Liver (tissue), 9 donors: ENCODE data around the gene CFAP61. TPM values are rescaled to one million over a fixed set of nuclear protein-coding genes. Genes with fewer than 3 reads are reported as not detected.

Source experiments
- DNase-seq: peaks from one replicate; pipeline ENCODE4 v3.0.0-alpha.2; 2017; ENCODE audit warnings: low spot score
- H3K27ac ChIP-seq, 2 donors: one replicate each; pipeline ENCODE4 v1.7.0; 2013; ENCODE audit warnings: inconsistent platforms in 2 of 2, low read length in 2 of 2, control low read depth in 1 of 2, low read depth in 1 of 2, mild to moderate bottlenecking in 1 of 2
- H3K27me3 ChIP-seq, 4 donors: one replicate each; pipeline versions ENCODE4 v1.6.1 to v1.7.0; 2013; ENCODE audit warnings: low read length in 3 of 4, inconsistent platforms in 1 of 4, mild to moderate bottlenecking in 1 of 4, moderate library complexity in 1 of 4; ENCODE audit not compliant: control insufficient read depth in 4 of 4, insufficient read depth in 4 of 4
- H3K36me3 ChIP-seq, 4 donors: one replicate each; pipeline versions ENCODE4 v1.6.1 to v1.7.0; 2013; ENCODE audit warnings: low read length in 3 of 4, mild to moderate bottlenecking in 3 of 4, low read depth in 1 of 4, moderate library complexity in 1 of 4; ENCODE audit not compliant: control insufficient read depth in 4 of 4, insufficient read depth in 3 of 4
- H3K4me1 ChIP-seq, 4 donors: one replicate each; pipeline versions ENCODE4 v1.6.1 to v1.7.0; 2013; ENCODE audit warnings: low read length in 3 of 4, mild to moderate bottlenecking in 3 of 4, moderate library complexity in 1 of 4; ENCODE audit not compliant: control insufficient read depth in 4 of 4, insufficient read depth in 4 of 4
- H3K4me3 ChIP-seq, 3 donors: one replicate each; pipeline versions ENCODE4 v1.6.1 to v1.7.0; 2013; ENCODE audit warnings: low read length in 3 of 3, control low read depth in 1 of 3, low read depth in 1 of 3, mild to moderate bottlenecking in 1 of 3
- H3K9ac ChIP-seq, 2 donors: one replicate each; pipeline ENCODE4 v1.7.0; 2013; ENCODE audit warnings: low read length in 2 of 2, mild to moderate bottlenecking in 2 of 2, moderate library complexity in 2 of 2, control low read depth in 1 of 2, low read depth in 1 of 2
- H3K9me3 ChIP-seq, 4 donors: one replicate each; pipeline versions ENCODE4 v1.6.1 to v1.7.0; 2013; ENCODE audit warnings: low read length in 3 of 4; ENCODE audit not compliant: control insufficient read depth in 4 of 4
- EGR1 ChIP-seq, 2 donors: IDR thresholded peaks; 2 replicates each; pipeline ENCODE4 v1.6.1; 2016 to 2018; ENCODE audit warnings: antibody characterized with exemption in 2 of 2, low read depth in 2 of 2
- FOXA1 ChIP-seq: IDR thresholded peaks from 2 replicates; pipeline ENCODE4 v1.6.1; 2016; ENCODE audit warnings: antibody characterized with exemption
- FOXA2 ChIP-seq: IDR thresholded peaks from 2 replicates; pipeline ENCODE4 v1.6.1; 2016; ENCODE audit warnings: antibody characterized with exemption
- HNF4A ChIP-seq, 2 donors: conservative IDR thresholded peaks; 2 replicates each; pipeline ENCODE4 v1.6.1; 2016; ENCODE audit warnings: antibody characterized with exemption in 2 of 2, mild to moderate bottlenecking in 2 of 2
- NR2F2 ChIP-seq: IDR thresholded peaks from 2 replicates; pipeline ENCODE4 v1.6.1; 2016; ENCODE audit warnings: antibody characterized with exemption
- RAD21 ChIP-seq, 2 donors: IDR thresholded peaks; 2 replicates each; pipeline ENCODE4 v1.6.1; 2016; ENCODE audit warnings: antibody characterized with exemption in 2 of 2, mild to moderate bottlenecking in 2 of 2
- REST ChIP-seq: IDR thresholded peaks from 2 replicates; pipeline ENCODE4 v1.6.1; 2016; ENCODE audit warnings: antibody characterized with exemption, mild to moderate bottlenecking
- TAF1 ChIP-seq: conservative IDR thresholded peaks from 2 replicates; pipeline ENCODE4 v1.6.1; 2016; ENCODE audit warnings: antibody characterized with exemption, mild to moderate bottlenecking
- YY1 ChIP-seq: IDR thresholded peaks from 2 replicates; pipeline ENCODE4 v1.6.1; 2016; ENCODE audit warnings: antibody characterized with exemption, mild to moderate bottlenecking
- ZBTB33 ChIP-seq: IDR thresholded peaks from 2 replicates; pipeline ENCODE4 v1.6.1; 2016; ENCODE audit warnings: antibody characterized with exemption
- WGBS: extraction: QIAGEN DNeasy Blood & Tissue Kit; methylation state at CpG from one replicate; pipeline ENCODE4 v1.1.7; 2013; 5-methylcytosine and 5-hydroxymethylcytosine counted together
- polyA plus RNA-seq, 2 donors: library from polyadenylated mRNA; stranded (reverse) in 1 of 2; unstranded in 1 of 2; fragments of 200-250 nt in 1 of 2; fragments of >200 nt in 1 of 2; fragmentation: Nextera tagmentation in 1 of 2; extraction: Ambion mirVana in 1 of 2; gene quantifications; one replicate each; pipeline versions ENCODE4 v1.2.1 to v1.2.3, GENCODE V29; 2013 to 2015
- total RNA-seq, 2 donors: library from RNA; depleted of rRNA; stranded (reverse); fragments of >200 nt; gene quantifications; one replicate each; pipeline ENCODE4 v1.2.3, GENCODE V29; 2014
- TF ChIP-seq, protein P1 (sequence below): fragments of 150-350 bp; IDR thresholded peaks from 2 replicates; pipeline ENCODE4 v1.5.1; 2017; ENCODE audit warnings: improper control_type of control experiment, low read depth, low read length; ENCODE audit not compliant: missing input control
- TF ChIP-seq, protein P2 (sequence below): IDR thresholded peaks from 2 replicates; pipeline ENCODE4 v1.6.1; 2016; ENCODE audit warnings: antibody characterized with exemption
- TF ChIP-seq, protein P3 (sequence below): IDR thresholded peaks from 2 replicates; pipeline ENCODE4 v1.6.1; 2016; ENCODE audit warnings: antibody characterized with exemption
- donor health status: healthy.
- donor health status: healthy.
- donor health status: healthy.
- donor health status: healthy.
- donor health status: healthy.

CFAP61 gene
- total and polyA plus RNA-seq, 4 donors = 0.05 TPM; not detected in 3

- Histone ChIP-seq H3K27me3 (peaks cover 0 to 40% (median 21%) of the 10 kb centered on the region in 4 donors), H3K9ac (no peak overlapping the region), H3K9me3 (no peaks in the 10 kb centered on the region), H3K4me1 (peaks cover 22 to 45% (median 29%) of the 10 kb centered on the region in 4 donors), H3K4me3 (no peak overlapping the region), H3K27ac (no peak overlapping the region), H3K36me3 (no peaks in the 10 kb centered on the region)
- TF ChIP-seq HNF4A (conservative IDR thresholded peaks at IDR 0.05) (no peak), FOXA1 (no peak), TAF1 (no peak), RAD21 (IDR thresholded peaks at IDR 0.05) (no peak), FOXA2 (no peak), EGR1 (IDR thresholded peaks at IDR 0.05; ENCODE audit: low read depth in 2 of 2) (no peak), REST (no peak)
- TF ChIP-seq, protein P1, sequence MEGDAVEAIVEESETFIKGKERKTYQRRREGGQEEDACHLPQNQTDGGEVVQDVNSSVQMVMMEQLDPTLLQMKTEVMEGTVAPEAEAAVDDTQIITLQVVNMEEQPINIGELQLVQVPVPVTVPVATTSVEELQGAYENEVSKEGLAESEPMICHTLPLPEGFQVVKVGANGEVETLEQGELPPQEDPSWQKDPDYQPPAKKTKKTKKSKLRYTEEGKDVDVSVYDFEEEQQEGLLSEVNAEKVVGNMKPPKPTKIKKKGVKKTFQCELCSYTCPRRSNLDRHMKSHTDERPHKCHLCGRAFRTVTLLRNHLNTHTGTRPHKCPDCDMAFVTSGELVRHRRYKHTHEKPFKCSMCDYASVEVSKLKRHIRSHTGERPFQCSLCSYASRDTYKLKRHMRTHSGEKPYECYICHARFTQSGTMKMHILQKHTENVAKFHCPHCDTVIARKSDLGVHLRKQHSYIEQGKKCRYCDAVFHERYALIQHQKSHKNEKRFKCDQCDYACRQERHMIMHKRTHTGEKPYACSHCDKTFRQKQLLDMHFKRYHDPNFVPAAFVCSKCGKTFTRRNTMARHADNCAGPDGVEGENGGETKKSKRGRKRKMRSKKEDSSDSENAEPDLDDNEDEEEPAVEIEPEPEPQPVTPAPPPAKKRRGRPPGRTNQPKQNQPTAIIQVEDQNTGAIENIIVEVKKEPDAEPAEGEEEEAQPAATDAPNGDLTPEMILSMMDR = no peak
- TF ChIP-seq, protein P2, sequence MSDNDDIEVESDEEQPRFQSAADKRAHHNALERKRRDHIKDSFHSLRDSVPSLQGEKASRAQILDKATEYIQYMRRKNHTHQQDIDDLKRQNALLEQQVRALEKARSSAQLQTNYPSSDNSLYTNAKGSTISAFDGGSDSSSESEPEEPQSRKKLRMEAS = no peak
- TF ChIP-seq, protein P3, sequence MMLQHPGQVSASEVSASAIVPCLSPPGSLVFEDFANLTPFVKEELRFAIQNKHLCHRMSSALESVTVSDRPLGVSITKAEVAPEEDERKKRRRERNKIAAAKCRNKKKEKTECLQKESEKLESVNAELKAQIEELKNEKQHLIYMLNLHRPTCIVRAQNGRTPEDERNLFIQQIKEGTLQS = no peak
- 7% methylated on average over 18 of the region's 18 CpGs for WGBS
- DNase-seq = no peak
These were observed 313.3 kb downstream of the CFAP61 start for GRCh38 chr20:20365480-20366161.

- H3K27me3 ChIP-seq = peaks cover 0 to 43% (median 17%) of the 10 kb centered on the region in 4 donors
- no peak for DNase-seq
- peaks cover 22 to 45% (median 29%) of the 10 kb centered on the region in 4 donors for H3K4me1 ChIP-seq
- no peaks in the 10 kb centered on the region for H3K36me3 ChIP-seq
- TF ChIP-seq ZBTB33 = no peak
- TF ChIP-seq, protein P1 = no peak
- no peak for TF ChIP-seq NR2F2
- no peak for TF ChIP-seq HNF4A (conservative IDR thresholded peaks at IDR 0.05)
- TF ChIP-seq FOXA1 = no peak
- no peak for TF ChIP-seq RAD21 (IDR thresholded peaks at IDR 0.05)
- TF ChIP-seq YY1 = no peak
- no peak for TF ChIP-seq TAF1
- H3K4me3 ChIP-seq = no peak overlapping the region
- WGBS = 6% methylated on average over 19 of the region's 19 CpGs
- H3K9me3 ChIP-seq = no peaks in the 10 kb centered on the region
- no peak overlapping the region for H3K27ac ChIP-seq
- no peak overlapping the region for H3K9ac ChIP-seq
These were observed 314.2 kb downstream of the CFAP61 start for GRCh38 chr20:20366551-20366875.
